Epidermal melanocyte (primary cell): ENCODE measurements around the gene MAPK10.
A peak's percentile ranks its signal among the peaks of the same experiment; 100 is the strongest.

Source experiments
- DNase-seq: peaks from one replicate; pipeline ENCODE4 v3.0.0; 2011; ENCODE audit warnings: low spot score; ENCODE audit not compliant: insufficient read length

The MAPK10 gene

GRCh38 chr4:86359944-86360478 lies at the start of gene MAPK10:
MAPK10 (minus strand) TSS chr4:86360053.
- peak; percentile 41 for DNase-seq

- no peak for DNase-seq
These were observed 43.7 kb upstream of the MAPK10 start for GRCh38 chr4:86403575-86403974.

GRCh38 chr4:86401826-86402225 lies 42.0 kb upstream of the MAPK10 start:
- DNase-seq = no peak

- no peak for DNase-seq
These were observed 40.4 kb upstream of the MAPK10 start for GRCh38 chr4:86400216-86400615.

GRCh38 chr4:86398187-86398586 lies 38.3 kb upstream of the MAPK10 start:
- no peak for DNase-seq

GRCh38 chr4:86393749-86394148 lies 33.9 kb upstream of the MAPK10 start:
- no peak for DNase-seq

GRCh38 chr4:86389664-86390063 lies 29.8 kb upstream of the MAPK10 start:
- no peak for DNase-seq

GRCh38 chr4:86388252-86388651 lies 28.4 kb upstream of the MAPK10 start:
- no peak for DNase-seq

GRCh38 chr4:86386817-86387415 lies 27.1 kb upstream of the MAPK10 start:
- no peak for DNase-seq

- no peak for DNase-seq
These were observed 26.3 kb upstream of the MAPK10 start for GRCh38 chr4:86386201-86386600.

GRCh38 chr4:86381431-86381830 lies 21.6 kb upstream of the MAPK10 start:
- DNase-seq = no peak

GRCh38 chr4:86380181-86380724 lies 20.4 kb upstream of the MAPK10 start:
- DNase-seq = no peak

GRCh38 chr4:86376850-86377249 lies 17.0 kb upstream of the MAPK10 start:
- DNase-seq = no peak

GRCh38 chr4:86368433-86368832 lies 8.6 kb upstream of the MAPK10 start:
- DNase-seq = no peak

- no peak for DNase-seq
These were observed 7.7 kb upstream of the MAPK10 start for GRCh38 chr4:86367577-86367976.

GRCh38 chr4:86366920-86367319 lies 7.1 kb upstream of the MAPK10 start:
- DNase-seq = no peak

GRCh38 chr4:86362510-86362909 lies 2.7 kb upstream of the MAPK10 start:
- DNase-seq = no peak

GRCh38 chr4:86358257-86358656 lies 1.6 kb downstream of the MAPK10 start:
- no peak for DNase-seq

- no peak for DNase-seq
These were observed 2.2 kb downstream of the MAPK10 start for GRCh38 chr4:86357608-86358007.

- DNase-seq = no peak
These were observed 3.2 kb downstream of the MAPK10 start for GRCh38 chr4:86356425-86357210.

- no peak for DNase-seq
These were observed 5.5 kb downstream of the MAPK10 start for GRCh38 chr4:86354390-86354789.

- no peak for DNase-seq
These were observed 13.5 kb downstream of the MAPK10 start for GRCh38 chr4:86346320-86346719.

- DNase-seq = no peak
These were observed 15.7 kb downstream of the MAPK10 start for GRCh38 chr4:86344127-86344526.
